Measurements from ENCODE around the gene IGFN1. TPM values are rescaled to one million over a fixed set of nuclear protein-coding genes. Genes with fewer than 3 reads are reported as not detected.

The IGFN1 gene
- total and polyA plus RNA-seq, 2 donors (not counting 3 experiments of a cell fraction or from before 2014, with no cell fraction given): not detected

DNA sequence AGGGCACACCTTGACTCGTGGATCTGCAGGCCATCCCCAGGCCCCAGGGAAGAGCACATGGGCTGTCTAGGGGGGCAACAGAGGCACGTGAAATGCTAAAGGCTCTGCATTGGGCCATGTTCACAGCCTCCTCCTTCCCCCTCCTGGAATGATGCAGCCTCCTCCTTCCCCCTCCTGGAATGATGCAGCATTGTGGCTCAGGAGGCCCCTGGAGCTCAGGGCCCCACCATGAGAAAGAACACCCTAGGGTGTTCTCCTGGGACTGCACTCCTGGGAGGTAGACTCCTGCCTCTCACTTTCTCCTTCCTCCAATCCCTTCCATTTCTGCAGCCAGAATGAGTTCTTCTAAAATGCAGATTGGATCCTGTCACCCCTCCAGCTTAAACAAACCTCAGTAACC, 1.5 kb upstream of the IGFN1 start:
- no peak overlapping the region for H3K9ac ChIP-seq (replicated peaks; ENCODE audit: extremely low read depth, insufficient read depth, low read length)
- no peaks in the 10 kb centered on the region for H3K36me3 ChIP-seq (ENCODE audit: control insufficient read depth in 2 of 2, extremely low read depth in 1 of 2, insufficient read depth in 2 of 2, low read length in 2 of 2)
- dilution Hi-C loops (cut with MboI; ENCODE audit: extremely low pct_ligation_motif_present, low sequenced_read_pairs) (no loop called here), intact Hi-C loops (cut with micrococcal nuclease) (no loop called here)
- DNase-seq (ENCODE audit: low read depth, low spot score): no peak
- BruUV-seq (replicated peaks): no TSS peak
- no peak overlapping the region for H3K4me2 ChIP-seq (ENCODE audit: insufficient read depth, low read length)
- H3K79me2 ChIP-seq (ENCODE audit: control insufficient read depth, insufficient read depth, low read length): no peaks in the 10 kb centered on the region
- H4K20me1 ChIP-seq (replicated peaks; ENCODE audit: control insufficient read depth, extremely low read depth, insufficient read depth, low read length): no peaks in the 10 kb centered on the region
- POLR2A ChIA-PET: no interaction called here
- CTCF ChIA-PET: no interaction called here
- no peak overlapping the region for H2AFZ ChIP-seq (ENCODE audit: low read depth, low read length)
- H3K9me3 ChIP-seq (replicated peaks; ENCODE audit: control insufficient read depth, insufficient read depth, low read length): no peaks in the 10 kb centered on the region
- peaks cover 5 to 17% of the 10 kb centered on the region in 2 experiments for H3K27me3 ChIP-seq (ENCODE audit: control insufficient read depth in 2 of 2, insufficient read depth in 2 of 2, low read length in 2 of 2)
- no peaks in the 10 kb centered on the region for H3K9me1 ChIP-seq (replicated peaks; ENCODE audit: control insufficient read depth, extremely low read depth, insufficient read depth, low read length)
- H3K4me3 ChIP-seq (replicated peaks in 1 of 3; ENCODE audit: insufficient read depth in 1 of 3, low read depth in 1 of 3, low read length in 3 of 3): no peak overlapping the region
- H3K4me1 ChIP-seq (ENCODE audit: control insufficient read depth, extremely low read depth, insufficient read depth, low read length): no peaks in the 10 kb centered on the region
- no peak for FAIRE-seq
- TF ChIP-seq, protein P1, sequence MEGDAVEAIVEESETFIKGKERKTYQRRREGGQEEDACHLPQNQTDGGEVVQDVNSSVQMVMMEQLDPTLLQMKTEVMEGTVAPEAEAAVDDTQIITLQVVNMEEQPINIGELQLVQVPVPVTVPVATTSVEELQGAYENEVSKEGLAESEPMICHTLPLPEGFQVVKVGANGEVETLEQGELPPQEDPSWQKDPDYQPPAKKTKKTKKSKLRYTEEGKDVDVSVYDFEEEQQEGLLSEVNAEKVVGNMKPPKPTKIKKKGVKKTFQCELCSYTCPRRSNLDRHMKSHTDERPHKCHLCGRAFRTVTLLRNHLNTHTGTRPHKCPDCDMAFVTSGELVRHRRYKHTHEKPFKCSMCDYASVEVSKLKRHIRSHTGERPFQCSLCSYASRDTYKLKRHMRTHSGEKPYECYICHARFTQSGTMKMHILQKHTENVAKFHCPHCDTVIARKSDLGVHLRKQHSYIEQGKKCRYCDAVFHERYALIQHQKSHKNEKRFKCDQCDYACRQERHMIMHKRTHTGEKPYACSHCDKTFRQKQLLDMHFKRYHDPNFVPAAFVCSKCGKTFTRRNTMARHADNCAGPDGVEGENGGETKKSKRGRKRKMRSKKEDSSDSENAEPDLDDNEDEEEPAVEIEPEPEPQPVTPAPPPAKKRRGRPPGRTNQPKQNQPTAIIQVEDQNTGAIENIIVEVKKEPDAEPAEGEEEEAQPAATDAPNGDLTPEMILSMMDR (IDR thresholded peaks at IDR 0.05; ENCODE audit: extremely low read depth in 1 of 2, insufficient read depth in 1 of 2, low read depth in 1 of 2, low read length in 2 of 2): no peak
- TF ChIP-seq JUN (IDR thresholded peaks at IDR 0.05; ENCODE audit: borderline replicate concordance, insufficient read depth, insufficient read length, low read depth): no peak
- no peak for TF ChIP-seq POLR2AphosphoS5 (IDR thresholded peaks at IDR 0.05; ENCODE audit: insufficient read depth, low read depth, low read length)
- TF ChIP-seq, protein P2, sequence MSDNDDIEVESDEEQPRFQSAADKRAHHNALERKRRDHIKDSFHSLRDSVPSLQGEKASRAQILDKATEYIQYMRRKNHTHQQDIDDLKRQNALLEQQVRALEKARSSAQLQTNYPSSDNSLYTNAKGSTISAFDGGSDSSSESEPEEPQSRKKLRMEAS (IDR thresholded peaks at IDR 0.05; ENCODE audit: insufficient read depth, insufficient read length): no peak
- TF ChIP-seq FOS (IDR thresholded peaks at IDR 0.05; ENCODE audit: borderline replicate concordance, insufficient read depth, low read length): no peak
- no peak for TF ChIP-seq GATA2 (IDR thresholded peaks at IDR 0.05; ENCODE audit: insufficient read depth, insufficient read length, low read depth, low read length)
- TF ChIP-seq POLR2A (IDR thresholded peaks at IDR 0.05; ENCODE audit: low read depth, low read length): no peak
- TF ChIP-seq MYC (IDR thresholded peaks at IDR 0.05; ENCODE audit: low read depth, low read length): no peak
- no peak for TF ChIP-seq EZH2 (IDR thresholded peaks at IDR 0.05; ENCODE audit: borderline replicate concordance, low read depth, low read length, severe bottlenecking)
- H3K27ac ChIP-seq (ENCODE audit: insufficient read depth, low read depth, low read length): no peak overlapping the region

Data from endothelial cell of umbilical vein (primary cell).